Pancreas (tissue), 10 donors: ENCODE measurements around the gene MACROD2. TPM values are rescaled to one million over a fixed set of nuclear protein-coding genes. Genes with fewer than 3 reads are reported as not detected.
"Not testable (repeated sequence)": the region's sequence is repeated elsewhere in the genome, so short reads cannot be mapped to it uniquely, and the experiment has no call there.

ENCODE experiments used
- ATAC-seq, 4 donors: fragments of 200-7000 bp; cut with Tn5 transposase; one replicate each; pipeline versions ENCODE4 v1.8.0 to v1.9.1; 2020; ENCODE audit warnings: mild to moderate bottlenecking in 4 of 4, moderate library complexity in 4 of 4
- DNase-seq, 6 donors: peaks; one replicate each; pipeline ENCODE4 v3.0.0-alpha.2; 2020
- FAIRE-seq: peaks from 2 replicates; lab custom pipeline; 2012; peaks lifted over from hg19 to GRCh38; lab: Jason Lieb, UNC
- H3K27ac ChIP-seq, 4 donors: fragments of 200-600 bp; sonication (generic); 1 replicate in 3 of 4; 2 replicates in 1 of 4; pipeline versions ENCODE4 v1.5.0 to v1.8.0; 2020
- H3K27me3 ChIP-seq, 4 donors: fragments of 200-600 bp; one replicate each; pipeline ENCODE4 v1.8.0; 2021
- H3K36me3 ChIP-seq, 3 donors: fragments of 200-600 bp; sonication (generic) in 1 of 3; one replicate each; pipeline versions ENCODE4 v1.5.0 to v1.8.0; 2020 to 2021
- H3K4me1 ChIP-seq, 3 donors: fragments of 200-600 bp; one replicate each; pipeline ENCODE4 v1.8.0; 2021
- H3K4me3 ChIP-seq, 4 donors: fragments of 200-600 bp; sonication (generic) in 2 of 4; one replicate each; pipeline versions ENCODE4 v1.5.0 to v1.8.0; 2020 to 2021
- H3K9me3 ChIP-seq, 4 donors: fragments of 200-600 bp; one replicate each; pipeline ENCODE4 v1.8.0; 2021
- WGBS, 2 donors: extraction: QIAGEN DNeasy Blood & Tissue Kit; methylation state at CpG; one replicate each; pipeline ENCODE4 v1.1.7; 2013; 5-methylcytosine and 5-hydroxymethylcytosine counted together
- intact Hi-C, 3 donors: fragments of 100-400 bp; cut with DNase I; formaldehyde crosslinking; loops; one replicate each; pipeline versions ENCODE4 v1.11.1 to v1.14.2; 2022
- polyA plus RNA-seq, 2 donors: library from polyadenylated mRNA; stranded (reverse); fragments of 200-250 nt; gene quantifications; one replicate each; pipeline ENCODE4 v1.2.3, GENCODE V29; 2013
- total RNA-seq, 6 donors: library from RNA; stranded (reverse); fragmentation: NEBNext Ultra II Directional in 4 of 6; extraction: Animal tissue kit (Norgen Biotek cat#: 25700) in 4 of 6; gene quantifications; one replicate each; pipeline versions ENCODE4 v1.2.1 to v1.2.4, GENCODE V29; 2021 to 2023
- TF ChIP-seq, protein P1 (sequence below), 4 donors: fragments of 200-600 bp; sonication (generic) in 3 of 4; IDR thresholded peaks; one replicate each; pipeline versions ENCODE4 v1.5.0 to v1.8.0; 2021; ENCODE audit warnings: antibody characterized with exemption in 4 of 4
- donor health status: healthy with polysubstance abuse.
- donor health status: DM: no; HTN: no; CAD: no; lungs with moderate emphysema.
- donor health status: DM: no; HTN: no; CAD: no.
- donor health status: control.
- donor health status: control.
- donor health status: Bipolar disorder and iron deficiency.
- donor health status: DM: yes; HTN: yes; CAD: no.
- donor health status: DM: no; HTN: no; CAD: no.
- donor health status: DM: no; HTN: no; CAD: no.
- donor health status: DM: yes; HTN: yes; CAD: no.

MACROD2 gene
- total and polyA plus RNA-seq, 8 donors: 1.7 to 4.9 (median 2.7) TPM

- Histone ChIP-seq H3K27me3 (no peaks in the 10 kb centered on the region), H3K36me3 (no peaks in the 10 kb centered on the region), H3K27ac (no peak overlapping the region), H3K4me3 (no peak overlapping the region), H3K4me1 (no peaks in the 10 kb centered on the region), H3K9me3 (no peaks in the 10 kb centered on the region)
- no peak for FAIRE-seq
- TF ChIP-seq, protein P1, sequence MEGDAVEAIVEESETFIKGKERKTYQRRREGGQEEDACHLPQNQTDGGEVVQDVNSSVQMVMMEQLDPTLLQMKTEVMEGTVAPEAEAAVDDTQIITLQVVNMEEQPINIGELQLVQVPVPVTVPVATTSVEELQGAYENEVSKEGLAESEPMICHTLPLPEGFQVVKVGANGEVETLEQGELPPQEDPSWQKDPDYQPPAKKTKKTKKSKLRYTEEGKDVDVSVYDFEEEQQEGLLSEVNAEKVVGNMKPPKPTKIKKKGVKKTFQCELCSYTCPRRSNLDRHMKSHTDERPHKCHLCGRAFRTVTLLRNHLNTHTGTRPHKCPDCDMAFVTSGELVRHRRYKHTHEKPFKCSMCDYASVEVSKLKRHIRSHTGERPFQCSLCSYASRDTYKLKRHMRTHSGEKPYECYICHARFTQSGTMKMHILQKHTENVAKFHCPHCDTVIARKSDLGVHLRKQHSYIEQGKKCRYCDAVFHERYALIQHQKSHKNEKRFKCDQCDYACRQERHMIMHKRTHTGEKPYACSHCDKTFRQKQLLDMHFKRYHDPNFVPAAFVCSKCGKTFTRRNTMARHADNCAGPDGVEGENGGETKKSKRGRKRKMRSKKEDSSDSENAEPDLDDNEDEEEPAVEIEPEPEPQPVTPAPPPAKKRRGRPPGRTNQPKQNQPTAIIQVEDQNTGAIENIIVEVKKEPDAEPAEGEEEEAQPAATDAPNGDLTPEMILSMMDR (IDR thresholded peaks at IDR 0.05): no peak
- ATAC-seq: no peak
- DNase-seq: no peak
- intact Hi-C loops: no loop called here
- 96 to 98% methylated on average over 1 of the region's 1 CpG for WGBS, 2 donors
These were observed 225.7 kb downstream of the MACROD2 start for GRCh38 chr20:14220986-14221385.

GRCh38 chr20:14223806-14224205 lies 228.5 kb downstream of the MACROD2 start:
- no peaks in the 10 kb centered on the region for H3K27me3 ChIP-seq
- H3K36me3 ChIP-seq: no peaks in the 10 kb centered on the region
- no peaks in the 10 kb centered on the region for H3K9me3 ChIP-seq
- intact Hi-C loops: no loop called here
- no peak overlapping the region for H3K27ac ChIP-seq
- DNase-seq: no peak
- 75 to 81% methylated on average over 3 of the region's 3 CpGs for WGBS, 2 donors
- no peaks in the 10 kb centered on the region for H3K4me1 ChIP-seq
- H3K4me3 ChIP-seq: no peak overlapping the region
- TF ChIP-seq, protein P1 (IDR thresholded peaks at IDR 0.05): no peak
- no peak for FAIRE-seq
- no peak for ATAC-seq

DNA sequence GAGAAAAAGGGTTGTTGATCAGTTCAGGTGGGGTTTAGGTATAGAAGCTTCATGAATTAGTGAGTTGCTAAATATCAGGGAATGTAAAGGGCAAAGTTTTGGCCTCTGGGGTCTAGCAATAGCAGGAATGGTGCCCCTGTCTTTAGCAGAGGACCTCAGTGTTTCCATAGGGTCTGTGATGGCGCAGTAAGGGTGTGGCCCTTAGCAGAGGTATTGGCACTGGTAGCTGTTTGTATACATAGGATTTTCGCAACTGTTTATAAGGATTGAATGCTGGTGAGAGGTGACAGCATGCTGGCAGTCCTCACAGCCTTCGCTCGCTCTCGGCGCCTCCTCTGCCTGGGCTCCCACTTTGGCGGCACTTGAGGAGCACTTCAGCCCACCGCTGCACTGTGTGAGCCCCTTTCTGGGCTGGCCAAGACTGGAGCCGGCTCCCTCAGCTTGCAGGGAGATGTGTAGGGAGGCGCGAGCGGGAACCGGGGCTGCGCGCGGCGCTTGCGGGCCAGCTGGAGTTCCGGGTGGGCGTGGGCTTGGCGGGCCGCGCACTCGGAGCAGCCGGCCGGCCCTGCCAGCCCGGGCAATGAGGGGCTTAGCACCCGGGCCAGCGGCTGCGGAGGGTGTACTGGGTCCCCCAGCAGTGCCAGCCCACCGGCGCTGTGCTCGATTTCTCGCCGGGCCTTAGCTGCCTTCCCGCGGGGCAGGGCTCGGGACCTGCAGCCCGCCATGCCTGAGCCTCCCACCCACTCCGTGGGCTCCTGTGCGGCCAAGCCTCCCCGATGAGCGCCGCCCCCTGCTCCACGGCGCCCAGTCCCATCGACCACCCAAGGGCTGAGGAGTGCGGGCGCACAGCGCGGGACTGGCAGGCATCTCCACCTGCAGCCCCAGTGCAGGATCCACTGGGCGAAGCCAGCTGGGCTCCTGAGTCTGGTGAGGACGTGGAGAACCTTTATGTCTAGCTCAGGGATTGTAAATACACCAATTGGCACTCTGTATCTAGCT lies 231.0 kb downstream of the MACROD2 start:
- intact Hi-C loops, H3K27me3 ChIP-seq, FAIRE-seq, H3K27ac ChIP-seq, H3K4me1 ChIP-seq, H3K36me3 ChIP-seq, H3K9me3 ChIP-seq: not testable (repeated sequence)
- ATAC-seq: peak in 3 of 4 donors; percentile 37 to 49 (median 43)
- WGBS, 2 donors: 11 to 27% methylated on average over 38 to 46 of the region's 53 CpGs
- peak in 3 of 6 donors; percentile 18 to 69 (median 66) for DNase-seq
- peak overlapping the region; percentile 20 to 50 (median 36) for H3K4me3 ChIP-seq

DNA sequence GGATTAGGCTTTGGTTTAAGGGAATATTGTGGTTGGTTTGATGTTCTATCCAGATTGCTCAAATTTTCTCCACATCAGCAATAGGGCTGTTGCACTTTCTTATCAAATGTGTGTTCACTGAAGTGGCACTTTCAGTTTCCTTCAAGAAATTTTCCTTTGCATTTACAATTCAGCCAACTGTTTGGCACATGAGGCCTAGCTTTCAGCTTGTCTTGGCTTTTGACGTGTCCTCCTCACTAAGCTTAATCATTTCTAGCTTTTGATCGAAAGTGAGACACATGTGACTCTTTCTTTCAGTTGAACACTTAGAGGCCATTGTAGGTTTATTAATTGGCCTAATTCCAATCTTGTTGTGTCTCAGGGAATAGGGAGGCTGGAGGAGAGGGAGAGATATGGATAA lies 237.3 kb downstream of the MACROD2 start:
- no peaks in the 10 kb centered on the region for H3K36me3 ChIP-seq
- no peak overlapping the region for H3K27ac ChIP-seq
- FAIRE-seq: no peak
- H3K4me3 ChIP-seq: no peak overlapping the region
- no peaks in the 10 kb centered on the region for H3K9me3 ChIP-seq
- no peak for DNase-seq
- TF ChIP-seq, protein P1 (IDR thresholded peaks at IDR 0.05): no peak
- no peaks in the 10 kb centered on the region for H3K4me1 ChIP-seq
- intact Hi-C loops: no loop called here
- ATAC-seq: no peak
- no peaks in the 10 kb centered on the region for H3K27me3 ChIP-seq
- WGBS, 2 donors: 62 to 65% methylated on average over 2 of the region's 2 CpGs

GRCh38 chr20:14234666-14235295 lies 239.5 kb downstream of the MACROD2 start:
- H3K27me3 ChIP-seq: no peaks in the 10 kb centered on the region
- no peak overlapping the region for H3K4me3 ChIP-seq
- intact Hi-C loops: no loop called here
- no peak for DNase-seq
- H3K27ac ChIP-seq: no peak overlapping the region
- WGBS, 2 donors: 57 to 58% methylated on average over 2 of the region's 2 CpGs
- no peak for ATAC-seq
- no peaks in the 10 kb centered on the region for H3K4me1 ChIP-seq
- no peak for FAIRE-seq
- H3K36me3 ChIP-seq: no peaks in the 10 kb centered on the region
- H3K9me3 ChIP-seq: no peaks in the 10 kb centered on the region
- TF ChIP-seq, protein P1 (IDR thresholded peaks at IDR 0.05): no peak
